GM12864 (cell line): ENCODE data around the gene NELFB.

Source experiments
- DNase-seq: peaks from one replicate; pipeline ENCODE4 v3.0.0-alpha.2; 2011; ENCODE audit warnings: low read depth
- H3K4me3 ChIP-seq: 2 replicates; pipeline ENCODE4 v1.5.1; 2011; ENCODE audit warnings: mild to moderate bottlenecking, low read depth, low read length, control low read depth
- CTCF ChIP-seq: IDR thresholded peaks from 2 replicates; pipeline ENCODE4 v1.5.1; 2011; ENCODE audit warnings: low read depth, mild to moderate bottlenecking, moderate library complexity, low read length, control low read depth, inconsistent platforms; ENCODE audit errors: missing control alignments

The NELFB gene

GRCh38 chr9:137254624-137255447 lies at the start of gene NELFB:
Gene NELFB, plus strand, starts transcription at chr9:137255327.
- no peak for TF ChIP-seq CTCF
- peak; percentile 40 for DNase-seq
- peak within 1 kb of the TSS; percentile 89 for H3K4me3 ChIP-seq

- DNase-seq, result no peak
- peak overlapping the region; percentile 93 for H3K4me3 ChIP-seq
- no peak for TF ChIP-seq CTCF
Observed at GRCh38 chr9:137206602-137207001, 48.5 kb upstream of the NELFB start.

GRCh38 chr9:137211532-137211931 lies 43.6 kb upstream of the NELFB start:
- DNase-seq, result no peak
- no peak for TF ChIP-seq CTCF
- H3K4me3 ChIP-seq, result no peak overlapping the region

- no peak overlapping the region for H3K4me3 ChIP-seq
- no peak for TF ChIP-seq CTCF
- DNase-seq, result no peak
Observed at GRCh38 chr9:137212520-137212919, 42.6 kb upstream of the NELFB start.

GRCh38 chr9:137213160-137214060 lies 41.7 kb upstream of the NELFB start:
- DNase-seq, result no peak
- TF ChIP-seq CTCF, result peak; percentile 16
- no peak overlapping the region for H3K4me3 ChIP-seq

GRCh38 chr9:137214620-137215019 lies 40.5 kb upstream of the NELFB start:
- DNase-seq, result no peak
- no peak for TF ChIP-seq CTCF

More at GRCh38 chr9:137214620-137215019, 40.5 kb upstream of the NELFB start:
- H3K4me3 ChIP-seq, result no peak overlapping the region
